ENCODE measurements around the gene LRP3.

Gene LRP3

GRCh38 chr19:33210266-33210940, 16.3 kb downstream of the LRP3 start:
- TF ChIP-seq, protein P1, sequence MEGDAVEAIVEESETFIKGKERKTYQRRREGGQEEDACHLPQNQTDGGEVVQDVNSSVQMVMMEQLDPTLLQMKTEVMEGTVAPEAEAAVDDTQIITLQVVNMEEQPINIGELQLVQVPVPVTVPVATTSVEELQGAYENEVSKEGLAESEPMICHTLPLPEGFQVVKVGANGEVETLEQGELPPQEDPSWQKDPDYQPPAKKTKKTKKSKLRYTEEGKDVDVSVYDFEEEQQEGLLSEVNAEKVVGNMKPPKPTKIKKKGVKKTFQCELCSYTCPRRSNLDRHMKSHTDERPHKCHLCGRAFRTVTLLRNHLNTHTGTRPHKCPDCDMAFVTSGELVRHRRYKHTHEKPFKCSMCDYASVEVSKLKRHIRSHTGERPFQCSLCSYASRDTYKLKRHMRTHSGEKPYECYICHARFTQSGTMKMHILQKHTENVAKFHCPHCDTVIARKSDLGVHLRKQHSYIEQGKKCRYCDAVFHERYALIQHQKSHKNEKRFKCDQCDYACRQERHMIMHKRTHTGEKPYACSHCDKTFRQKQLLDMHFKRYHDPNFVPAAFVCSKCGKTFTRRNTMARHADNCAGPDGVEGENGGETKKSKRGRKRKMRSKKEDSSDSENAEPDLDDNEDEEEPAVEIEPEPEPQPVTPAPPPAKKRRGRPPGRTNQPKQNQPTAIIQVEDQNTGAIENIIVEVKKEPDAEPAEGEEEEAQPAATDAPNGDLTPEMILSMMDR (IDR thresholded peaks at IDR 0.05): no peak
- no peaks in the 10 kb centered on the region for H3K36me3 ChIP-seq (ENCODE audit: control insufficient read depth, insufficient read depth, low read length)
- H3K4me2 ChIP-seq (ENCODE audit: low read length): no peak overlapping the region
- H3K4me1 ChIP-seq: no peaks in the 10 kb centered on the region
- H3K9ac ChIP-seq: no peak overlapping the region
- H3K79me2 ChIP-seq: no peaks in the 10 kb centered on the region
- no peak overlapping the region for H2AFZ ChIP-seq
- no peaks in the 10 kb centered on the region for H3K9me3 ChIP-seq (ENCODE audit: control insufficient read depth, low read length)
- H3K27ac ChIP-seq: no peak overlapping the region
- no peaks in the 10 kb centered on the region for H3K27me3 ChIP-seq (ENCODE audit: control insufficient read depth, insufficient read depth, low read length)
- H3K4me3 ChIP-seq (ENCODE audit: low read depth, low read length): no peak overlapping the region

GRCh38 chr19:33211794-33212435, 17.8 kb downstream of the LRP3 start:
- Histone ChIP-seq H3K27ac (no peak overlapping the region), H3K9me3 (ENCODE audit: control insufficient read depth, low read length) (no peaks in the 10 kb centered on the region), H3K36me3 (ENCODE audit: control insufficient read depth, insufficient read depth, low read length) (no peaks in the 10 kb centered on the region), H3K4me3 (ENCODE audit: low read depth, low read length) (no peak overlapping the region), H2AFZ (no peak overlapping the region), H3K4me1 (no peaks in the 10 kb centered on the region), H3K4me2 (ENCODE audit: low read length) (no peak overlapping the region), H3K9ac (no peak overlapping the region), H3K79me2 (no peaks in the 10 kb centered on the region), H3K27me3 (ENCODE audit: control insufficient read depth, insufficient read depth, low read length) (no peaks in the 10 kb centered on the region)
- TF ChIP-seq, protein P1 (IDR thresholded peaks at IDR 0.05): no peak

- Histone ChIP-seq H3K36me3 (ENCODE audit: control insufficient read depth, insufficient read depth, low read length) (no peaks in the 10 kb centered on the region), H2AFZ (no peak overlapping the region), H3K79me2 (no peaks in the 10 kb centered on the region), H3K27ac (no peak overlapping the region), H3K4me2 (ENCODE audit: low read length) (no peak overlapping the region), H3K27me3 (ENCODE audit: control insufficient read depth, insufficient read depth, low read length) (no peaks in the 10 kb centered on the region), H3K9ac (no peak overlapping the region), H3K9me3 (ENCODE audit: control insufficient read depth, low read length) (no peaks in the 10 kb centered on the region), H3K4me3 (ENCODE audit: low read depth, low read length) (no peak overlapping the region), H3K4me1 (no peaks in the 10 kb centered on the region)
- TF ChIP-seq, protein P1 (IDR thresholded peaks at IDR 0.05): no peak
Measured at GRCh38 chr19:33212436-33213172, 18.5 kb downstream of the LRP3 start.

DNA sequence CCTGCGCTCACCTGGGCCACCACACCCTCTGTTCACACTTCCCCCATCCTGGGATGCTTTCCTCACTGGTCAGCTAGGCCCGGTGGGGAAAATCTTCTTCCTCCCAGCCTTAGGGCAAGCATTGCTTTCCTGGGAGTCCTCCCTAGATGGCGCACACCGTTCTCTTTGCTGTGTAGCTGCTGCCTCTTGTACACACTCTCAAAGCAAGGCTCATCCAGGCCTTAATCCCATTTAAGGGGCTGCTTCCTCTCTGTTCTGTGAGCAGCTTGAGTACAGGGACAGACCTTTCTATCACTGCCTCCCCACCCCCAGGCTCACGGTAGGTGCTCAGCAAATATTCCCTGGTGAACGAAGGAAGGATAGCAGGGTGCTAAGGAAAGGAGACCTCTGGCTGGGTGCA, 20.5 kb downstream of the LRP3 start:
- H3K9ac ChIP-seq: no peak overlapping the region
- no peaks in the 10 kb centered on the region for H3K4me1 ChIP-seq
- no peak overlapping the region for H3K4me2 ChIP-seq (ENCODE audit: low read length)
- H3K36me3 ChIP-seq (ENCODE audit: control insufficient read depth, insufficient read depth, low read length): no peaks in the 10 kb centered on the region
- no peak overlapping the region for H3K27ac ChIP-seq
- H3K4me3 ChIP-seq (ENCODE audit: low read depth, low read length): no peak overlapping the region
- no peaks in the 10 kb centered on the region for H3K79me2 ChIP-seq
- H2AFZ ChIP-seq: no peak overlapping the region
- no peaks in the 10 kb centered on the region for H3K27me3 ChIP-seq (ENCODE audit: control insufficient read depth, insufficient read depth, low read length)
- no peaks in the 10 kb centered on the region for H3K9me3 ChIP-seq (ENCODE audit: control insufficient read depth, low read length)
- TF ChIP-seq, protein P1 (IDR thresholded peaks at IDR 0.05): no peak
